K562 (cell line): ENCODE measurements around the gene SEPTIN1. TPM values are rescaled to one million over a fixed set of nuclear protein-coding genes. Genes with fewer than 3 reads are reported as not detected.

ENCODE experiments used
- ARID3B ChIP-seq: fragments of 250-450 bp; sonication (Bioruptor Pico); IDR thresholded peaks from 2 replicates; pipeline ENCODE4 v1.4.0; 2020; ENCODE audit warnings: borderline replicate concordance
- ATF6 ChIP-seq: sonication (generic); formaldehyde crosslinking; IDR thresholded peaks from 2 replicates; pipeline ENCODE4 v1.4.0; 2020; ENCODE audit warnings: mild to moderate bottlenecking, missing genetic modification reagents
- ELF2 ChIP-seq: fragments of 250-450 bp; sonication (Bioruptor Pico); IDR thresholded peaks from 2 replicates; pipeline ENCODE4 v1.5.0; 2021; ENCODE audit warnings: mild to moderate bottlenecking
- ETV5 ChIP-seq: sonication (generic); formaldehyde crosslinking; IDR thresholded peaks from 2 replicates; pipeline ENCODE4 v1.4.0; 2020; ENCODE audit warnings: low read depth, mild to moderate bottlenecking, missing genetic modification reagents
- HMBOX1 ChIP-seq: sonication (generic); IDR thresholded peaks from 2 replicates; pipeline ENCODE4 v1.6.1; 2016
- KDM4B ChIP-seq, 2 experiments: fragments of 450-650 bp in 1 of 2; sonication (generic) in 1 of 2; IDR thresholded peaks; 2 replicates each; pipeline ENCODE4 v1.6.1; 2016 to 2017; ENCODE audit warnings: borderline replicate concordance in 2 of 2, antibody characterized with exemption in 1 of 2, low read depth in 1 of 2, mild to moderate bottlenecking in 1 of 2
- MBD1 ChIP-seq: fragments of 250-450 bp; sonication (Bioruptor Pico); IDR thresholded peaks from 2 replicates; pipeline ENCODE4 v1.8.0; 2022; ENCODE audit warnings: inconsistent platforms
- MLLT1 ChIP-seq, 2 experiments: fragments of 450-650 bp; IDR thresholded peaks; 2 replicates each; pipeline ENCODE4 v1.6.1; 2016
- NCOA6 ChIP-seq: fragments of 450-650 bp; IDR thresholded peaks from 2 replicates; pipeline ENCODE4 v1.6.1; 2017; ENCODE audit warnings: mild to moderate bottlenecking
- NFE2 ChIP-seq: IDR thresholded peaks from 2 replicates; pipeline ENCODE4 v1.6.1; 2014; ENCODE audit warnings: antibody characterized with exemption, low read depth
- PCBP1 ChIP-seq: fragments of 200-400 bp; formaldehyde crosslinking; IDR thresholded peaks from 2 replicates; pipeline ENCODE4 v1.6.1; 2018; ENCODE audit warnings: mild to moderate bottlenecking, low read depth, low read length; ENCODE audit not compliant: poor library complexity, severe bottlenecking
- RBM15 ChIP-seq: fragments of 200-400 bp; formaldehyde crosslinking; IDR thresholded peaks from 2 replicates; pipeline ENCODE4 v1.6.1; 2018; ENCODE audit warnings: mild to moderate bottlenecking, low read length, moderate library complexity; ENCODE audit not compliant: insufficient read depth
- SAP30 ChIP-seq: fragments of 200-600 bp; sonication (generic); IDR thresholded peaks from 2 replicates; pipeline ENCODE4 v1.6.1; 2012; ENCODE audit warnings: borderline replicate concordance, low read depth, mild to moderate bottlenecking, moderate library complexity, low read length, control low read depth, inconsistent platforms; ENCODE audit not compliant: insufficient read depth, poor library complexity, severe bottlenecking
- SIRT6 ChIP-seq: IDR thresholded peaks from one replicate; pipeline ENCODE4 v1.6.1; 2012; ENCODE audit warnings: low read depth, mild to moderate bottlenecking, control low read depth, inconsistent platforms, low read length, moderate library complexity
- STAT6 ChIP-seq: sonication (generic); formaldehyde crosslinking; IDR thresholded peaks from 2 replicates; pipeline ENCODE4 v1.8.1; 2023; ENCODE audit warnings: mild to moderate bottlenecking, missing genetic modification reagents
- ZSCAN29 ChIP-seq: fragments of 450-650 bp; IDR thresholded peaks from 2 replicates; pipeline ENCODE4 v1.6.1; 2017
- polyA plus RNA-seq, 8 experiments: library from polyadenylated mRNA; depleted of rRNA in 4 of 8; stranded (reverse) in 5 of 8; unstranded in 3 of 8; fragments of >200 nt; fragmentation: Nextera tagmentation in 2 of 8; fragmentation: Illumina TruSeq in 1 of 8; extraction: Ambion mirVana in 2 of 8; extraction: Trizol in 1 of 8; gene quantifications; 2 replicates each; pipeline versions ENCODE4 v1.2.1 to v1.2.3, GENCODE V29; 2011 to 2014; ENCODE audit warnings: inconsistent platforms in 1 of 8, missing spikeins in 1 of 8
- total RNA-seq, 7 experiments: library from RNA; depleted of rRNA in 6 of 7; stranded (reverse); fragments of >200 nt in 6 of 7; fragmentation: Illumina TruSeq in 2 of 7; extraction: Trizol in 2 of 7; gene quantifications; 2 replicates each; pipeline versions ENCODE4 v1.2.1 to v1.2.3, GENCODE V29; 2011 to 2021; ENCODE audit warnings: low replicate concordance in 1 of 7

SEPTIN1 gene
- total and polyA plus RNA-seq, 9 of the 15 experiments (the other 6 are each of a cell fraction or from before 2014, with no cell fraction given), result 0.23 to 5.6 (median 1.7) TPM; not detected in 1

GRCh38 chr16:30407102-30407803, 24.9 kb upstream of the SEPTIN1 start, which contains the start of gene ZNF771 (continued):
- TF ChIP-seq ARID3B (CRISPR knock-in tag) (no peak), NCOA6 (no peak), MBD1 (CRISPR knock-in tag) (peak; percentile 86; the same call in 1 of the 2 replicates), STAT6 (CRISPR knock-in tag) (no peak), SIRT6 (no peak), PCBP1 (peak; percentile 54), ELF2 (CRISPR knock-in tag) (no peak), ZSCAN29 (no peak), NFE2 (peak; percentile 84), HMBOX1 (no peak), KDM4B (IDR thresholded peaks at IDR 0.05; ENCODE audit: borderline replicate concordance in 2 of 2, low read depth in 1 of 2) (no peak), MLLT1 (IDR thresholded peaks at IDR 0.05) (no peak), ETV5 (peak; percentile 65; the same call in 1 of the 2 replicates), RBM15 (no peak), SAP30 (peak; percentile 95), ATF6 (CRISPR knock-in tag) (peak; percentile 81; the same call in 1 of the 2 replicates)
